GM10266 (cell line): ENCODE data around the gene NR2C1.
"Not testable (repeated sequence)": the region's sequence is repeated elsewhere in the genome, so short reads cannot be mapped to it uniquely, and the experiment has no call there.

Source experiments
- DNase-seq: peaks from one replicate; pipeline ENCODE4 v3.0.0; 2012; ENCODE audit errors: extremely low spot score
- TF ChIP-seq, protein P1 (sequence below): IDR thresholded peaks from 2 replicates; pipeline ENCODE4 v1.5.1; 2012; ENCODE audit warnings: mild to moderate bottlenecking, low read depth; ENCODE audit not compliant: control insufficient read depth, insufficient read depth; ENCODE audit errors: missing control alignments

NR2C1 gene

DNA sequence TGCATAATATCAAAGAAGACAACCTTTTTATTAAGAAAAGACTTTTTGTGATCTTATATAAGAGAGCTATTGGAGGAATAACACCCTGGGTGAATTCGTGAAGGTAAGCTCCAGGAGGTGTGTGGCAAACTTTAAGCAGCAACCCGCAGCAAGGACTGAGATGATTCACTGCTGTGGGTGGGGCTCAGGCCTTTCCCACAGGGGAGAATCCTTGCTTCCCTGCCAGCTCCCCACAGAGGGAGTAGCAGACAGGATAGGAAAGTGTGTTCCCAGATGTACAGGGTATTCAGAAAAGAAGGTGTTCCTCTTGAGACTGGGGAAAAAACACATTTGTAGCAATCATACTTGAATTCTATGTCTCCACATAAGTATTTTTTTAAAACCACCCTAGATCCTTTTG is 79.1 kb downstream of the NR2C1 start:
- TF ChIP-seq, protein P1, sequence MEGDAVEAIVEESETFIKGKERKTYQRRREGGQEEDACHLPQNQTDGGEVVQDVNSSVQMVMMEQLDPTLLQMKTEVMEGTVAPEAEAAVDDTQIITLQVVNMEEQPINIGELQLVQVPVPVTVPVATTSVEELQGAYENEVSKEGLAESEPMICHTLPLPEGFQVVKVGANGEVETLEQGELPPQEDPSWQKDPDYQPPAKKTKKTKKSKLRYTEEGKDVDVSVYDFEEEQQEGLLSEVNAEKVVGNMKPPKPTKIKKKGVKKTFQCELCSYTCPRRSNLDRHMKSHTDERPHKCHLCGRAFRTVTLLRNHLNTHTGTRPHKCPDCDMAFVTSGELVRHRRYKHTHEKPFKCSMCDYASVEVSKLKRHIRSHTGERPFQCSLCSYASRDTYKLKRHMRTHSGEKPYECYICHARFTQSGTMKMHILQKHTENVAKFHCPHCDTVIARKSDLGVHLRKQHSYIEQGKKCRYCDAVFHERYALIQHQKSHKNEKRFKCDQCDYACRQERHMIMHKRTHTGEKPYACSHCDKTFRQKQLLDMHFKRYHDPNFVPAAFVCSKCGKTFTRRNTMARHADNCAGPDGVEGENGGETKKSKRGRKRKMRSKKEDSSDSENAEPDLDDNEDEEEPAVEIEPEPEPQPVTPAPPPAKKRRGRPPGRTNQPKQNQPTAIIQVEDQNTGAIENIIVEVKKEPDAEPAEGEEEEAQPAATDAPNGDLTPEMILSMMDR: no peak
- DNase-seq: no peak

DNA sequence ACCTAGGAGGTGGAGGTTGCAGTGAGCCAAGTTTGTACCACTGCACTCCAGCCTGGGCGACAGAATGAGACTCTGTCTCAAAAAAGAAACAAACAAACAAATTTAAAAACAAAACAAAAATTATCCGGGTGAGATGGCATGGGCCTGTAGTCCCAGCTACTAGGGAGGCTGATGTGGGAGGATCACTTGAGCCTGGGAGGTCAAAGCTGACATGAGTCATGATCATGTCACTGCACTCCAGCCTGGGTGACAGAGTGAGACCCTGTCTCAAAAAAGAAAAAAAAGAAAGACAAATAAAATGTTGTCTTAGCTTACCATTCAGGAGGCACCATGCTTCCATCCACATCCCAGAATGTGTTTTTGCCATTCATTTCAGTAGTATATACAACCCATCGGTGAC is 79.6 kb downstream of the NR2C1 start:
- DNase-seq: not testable (repeated sequence)

DNA sequence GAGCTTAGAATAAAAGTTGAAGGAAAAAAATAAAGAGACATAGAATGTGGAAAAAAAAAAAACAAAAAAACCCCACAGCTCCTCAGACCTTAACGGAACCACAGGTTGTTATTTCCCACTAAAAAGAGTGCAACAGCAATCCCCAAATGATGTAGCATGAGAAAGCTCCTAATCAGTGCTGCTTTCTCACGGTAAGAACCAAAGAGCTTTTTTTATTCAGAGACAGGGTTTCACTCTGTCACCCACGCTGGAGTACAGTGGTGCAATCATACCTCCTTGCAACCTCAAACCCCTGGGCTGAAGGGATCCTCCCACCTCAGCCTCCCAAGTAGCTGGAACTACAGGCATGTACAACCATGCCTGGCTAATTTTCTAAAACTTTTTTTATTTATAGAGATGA is 83.2 kb downstream of the NR2C1 start:
- no peak for DNase-seq
- TF ChIP-seq, protein P1: no peak

DNA sequence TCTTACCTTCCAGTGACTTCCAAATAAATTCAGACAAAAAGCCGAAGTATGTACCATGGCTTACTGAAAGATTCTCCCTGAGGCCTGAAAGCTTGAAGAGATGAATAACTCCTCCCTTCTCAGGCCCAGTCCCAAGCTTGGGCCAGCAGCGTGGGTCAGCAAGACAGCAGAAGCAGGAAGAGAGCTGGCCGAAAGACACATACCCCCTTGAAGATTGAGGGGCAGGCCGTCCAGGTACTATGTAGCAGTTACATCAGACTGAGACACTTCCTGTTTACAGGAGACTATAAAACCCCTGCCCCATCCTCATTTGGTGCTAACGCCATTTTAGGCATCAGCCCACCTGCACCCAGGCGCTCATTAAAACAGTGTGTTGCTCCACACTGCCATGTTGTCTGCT is 84.9 kb downstream of the NR2C1 start:
- DNase-seq: no peak
- TF ChIP-seq, protein P1: no peak

DNA sequence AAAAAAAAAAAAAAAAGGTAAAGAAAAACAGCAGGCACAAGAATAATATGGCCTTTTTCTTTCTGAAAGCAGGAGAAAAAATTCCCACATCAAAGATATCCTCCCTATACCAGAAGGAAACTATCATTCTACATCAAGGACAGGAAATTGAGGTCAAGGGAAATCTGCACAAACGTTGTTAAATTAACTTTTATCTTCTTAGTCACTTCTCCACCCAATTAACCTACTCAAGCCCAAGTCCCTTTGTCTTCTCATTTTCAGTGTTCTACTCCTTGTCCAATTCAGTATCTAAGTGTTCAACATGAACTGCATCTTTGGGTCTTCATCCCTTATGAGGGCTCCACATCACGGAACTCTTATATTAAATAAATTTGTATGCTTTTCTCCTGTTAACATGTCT is 85.6 kb downstream of the NR2C1 start:
- TF ChIP-seq, protein P1: no peak
- no peak for DNase-seq

DNA sequence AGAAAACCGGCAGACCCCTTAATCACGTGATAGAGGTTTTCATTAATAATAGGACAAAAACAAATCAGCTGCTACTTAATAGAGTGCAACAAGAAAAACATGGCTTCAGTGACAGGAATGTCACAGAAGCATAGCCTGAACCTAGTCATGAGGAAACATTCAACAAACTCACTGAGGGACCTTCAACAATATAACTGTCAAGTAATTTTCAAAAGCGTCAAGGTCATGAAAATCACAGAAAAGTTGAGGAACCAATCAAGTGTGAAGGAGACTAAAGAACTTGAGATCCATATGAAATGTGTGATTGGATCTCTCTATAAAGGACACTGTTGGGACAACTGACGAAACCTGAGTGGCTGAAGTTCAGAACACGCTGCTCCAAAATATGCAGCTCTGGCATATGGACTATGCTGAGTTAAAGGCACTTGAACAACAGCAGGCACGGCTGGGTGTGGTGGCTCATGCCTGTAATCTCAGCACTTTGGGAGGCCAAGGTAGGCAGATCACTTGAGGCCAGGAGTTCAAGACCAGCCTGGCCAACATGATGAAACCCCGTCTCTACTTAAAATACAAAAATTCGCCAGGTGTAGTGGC is 86.2 kb downstream of the NR2C1 start:
- TF ChIP-seq, protein P1: no peak
- no peak for DNase-seq

DNA sequence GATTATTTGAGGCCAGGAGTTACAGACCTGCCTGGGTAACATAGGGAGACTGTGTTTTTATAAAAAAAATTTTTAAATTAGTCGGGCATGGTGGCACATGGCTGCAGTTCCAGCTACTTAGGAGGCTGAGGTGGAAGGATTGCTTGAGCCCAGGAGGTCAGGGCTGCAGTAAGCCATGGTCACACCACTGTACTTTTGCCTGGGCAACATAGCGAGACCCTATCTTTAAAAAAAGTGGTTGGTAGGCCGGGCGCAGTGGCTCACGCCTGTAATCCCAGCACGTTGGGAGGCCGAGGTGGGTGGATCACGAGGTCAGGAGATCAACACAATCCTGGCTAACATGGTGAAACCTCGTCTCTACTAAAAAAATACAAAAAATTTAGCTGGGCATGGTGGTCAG is 88.3 kb downstream of the NR2C1 start:
- DNase-seq: not testable (repeated sequence)

DNA sequence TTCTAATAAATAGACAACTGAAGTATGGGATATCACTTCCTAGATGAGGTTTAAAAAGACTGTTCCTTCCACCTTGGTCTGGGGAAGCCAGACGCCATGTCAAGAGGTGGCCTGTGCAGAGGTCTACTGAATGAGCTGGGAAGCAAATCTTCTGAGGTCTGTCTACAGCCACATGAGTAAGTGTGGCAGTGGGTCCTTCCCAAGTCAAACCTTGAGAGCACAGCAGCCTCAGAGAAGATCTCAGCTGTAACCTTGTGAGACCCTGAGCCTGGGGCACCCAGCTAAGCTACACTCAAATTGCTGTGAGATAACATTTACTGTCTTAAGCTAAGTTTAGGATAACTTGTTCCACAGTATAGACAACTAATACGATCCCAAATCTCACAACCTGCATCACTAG is 90.1 kb downstream of the NR2C1 start:
- TF ChIP-seq, protein P1: no peak

DNA sequence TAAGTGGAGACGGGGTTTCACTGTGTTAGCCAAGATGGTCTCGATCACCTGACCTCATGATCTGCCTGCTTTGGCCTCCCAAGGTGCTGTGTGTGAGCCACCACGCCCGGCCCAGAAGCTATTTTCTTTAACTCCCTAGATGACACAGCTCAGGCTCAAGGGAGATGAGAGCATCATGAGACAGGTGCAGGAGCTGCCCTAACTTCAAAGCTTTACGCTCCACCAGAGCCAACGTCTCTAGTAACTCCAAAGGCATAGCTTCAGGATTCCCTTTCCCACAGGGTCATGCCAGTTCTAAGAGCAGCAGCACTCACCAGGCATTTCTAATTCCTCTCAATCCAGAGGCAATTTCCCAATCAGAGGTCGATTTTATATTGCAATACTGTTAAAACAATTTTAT is 91.0 kb downstream of the NR2C1 start:
- DNase-seq: no peak
- TF ChIP-seq, protein P1: no peak

More for the DNA sequence above, 90.1 kb downstream of the NR2C1 start:
- DNase-seq: no peak
